Spleen (tissue), 7 donors: Measurements from ENCODE around the gene PICALM.

Experiments
- CTCF ChIP-seq, 11 experiments: fragments of 200-600 bp in 7 of 11; fragments of 450-650 bp in 4 of 11; sonication (generic) in 4 of 11; IDR thresholded peaks in 8 of 11; conservative IDR thresholded peaks in 3 of 11; 1 replicate in 7 of 11; 2 replicates in 4 of 11; pipeline versions ENCODE4 v1.4.0 to v1.8.0; 2016 to 2021; ENCODE audit warnings: antibody characterized with exemption in 11 of 11, inconsistent platforms in 4 of 11, mild to moderate bottlenecking in 1 of 11
- POLR2A ChIP-seq, 3 donors: fragments of 450-650 bp; IDR thresholded peaks; one replicate each; pipeline ENCODE4 v1.5.1; 2017; ENCODE audit warnings: antibody characterized with exemption in 3 of 3, mild to moderate bottlenecking in 1 of 3
- donor health status: DM: no; HTN: no; CAD: no; lungs with moderate emphysema.
- donor health status: DM: no; HTN: no; CAD: no.
- donor health status: DM: no; HTN: no; CAD: no.

GRCh38 chr11:85988780-85989179 is 80.1 kb downstream of the PICALM start:
- TF ChIP-seq CTCF (IDR thresholded peaks at IDR 0.05 in 8 of 11, conservative IDR thresholded peaks at IDR 0.05 in 3 of 11) (no peak), POLR2A (IDR thresholded peaks at IDR 0.05) (no peak)
